Measurements from ENCODE around the gene NAV3. TPM values are rescaled to one million over a fixed set of nuclear protein-coding genes. Genes with fewer than 3 reads are reported as not detected.

The NAV3 gene
- polyA plus RNA-seq, 1 donor from 2014 or later, result 36.9 TPM

- Histone ChIP-seq H3K27me3 (ENCODE audit: insufficient read depth, low read depth, low read length) (no peaks in the 10 kb centered on the region), H3K27ac (ENCODE audit: low read length) (no peak overlapping the region), H3K9me2 (ENCODE audit: insufficient read depth, low read length) (no peaks in the 10 kb centered on the region), H4K20me1 (ENCODE audit: insufficient read depth) (no peaks in the 10 kb centered on the region), H3F3A (ENCODE audit: insufficient read depth, low read length, poor library complexity, severe bottlenecking) (no peaks in the 10 kb centered on the region), H3K4me2 (ENCODE audit: low read length) (no peak overlapping the region), H3K79me2 (replicated peaks; ENCODE audit: insufficient read depth, low read length) (no peaks in the 10 kb centered on the region), H3K9me3 (ENCODE audit: low read length) (no peaks in the 10 kb centered on the region), H2AFZ (ENCODE audit: low read depth, low read length) (no peak overlapping the region), H3K36me3 (ENCODE audit: insufficient read depth, low read length) (no peaks in the 10 kb centered on the region), H3K9ac (ENCODE audit: low read length) (no peak overlapping the region), H3K4me3 (ENCODE audit: low read length) (no peak overlapping the region)
- TF ChIP-seq EP300 (conservative IDR thresholded peaks at IDR 0.05; ENCODE audit: poor library complexity, severe bottlenecking), result no peak
- no peak for TF ChIP-seq SMC3 (conservative IDR thresholded peaks at IDR 0.05; ENCODE audit: poor library complexity)
- TF ChIP-seq TAF1 (IDR thresholded peaks at IDR 0.05; ENCODE audit: low read depth), result no peak
- TF ChIP-seq MXI1 (conservative IDR thresholded peaks at IDR 0.05; ENCODE audit: poor library complexity, severe bottlenecking), result no peak
- TF ChIP-seq CTCF (IDR thresholded peaks at IDR 0.05; ENCODE audit: poor library complexity, severe bottlenecking), result no peak
- TF ChIP-seq EZH2 (IDR thresholded peaks at IDR 0.05; ENCODE audit: borderline replicate concordance, insufficient read depth, low read length, poor library complexity, severe bottlenecking), result no peak
- no peak for TF ChIP-seq RAD21 (conservative IDR thresholded peaks at IDR 0.05)
- TF ChIP-seq REST (IDR thresholded peaks at IDR 0.05; ENCODE audit: borderline replicate concordance), result no peak
- no peak for TF ChIP-seq POLR2AphosphoS5 (IDR thresholded peaks at IDR 0.05)
These were observed 16.4 kb downstream of the NAV3 start for GRCh38 chr12:77847060-77847541.

- Histone ChIP-seq H3K9me3 (ENCODE audit: low read length) (no peaks in the 10 kb centered on the region), H3K9ac (ENCODE audit: low read length) (no peak overlapping the region), H3K36me3 (ENCODE audit: insufficient read depth, low read length) (no peaks in the 10 kb centered on the region), H3F3A (ENCODE audit: insufficient read depth, low read length, poor library complexity, severe bottlenecking) (no peaks in the 10 kb centered on the region), H3K9me2 (ENCODE audit: insufficient read depth, low read length) (no peaks in the 10 kb centered on the region), H3K4me2 (ENCODE audit: low read length) (no peak overlapping the region), H3K4me3 (ENCODE audit: low read length) (no peak overlapping the region), H3K79me2 (replicated peaks; ENCODE audit: insufficient read depth, low read length) (no peaks in the 10 kb centered on the region), H2AFZ (ENCODE audit: low read depth, low read length) (no peak overlapping the region), H3K27me3 (ENCODE audit: insufficient read depth, low read depth, low read length) (no peaks in the 10 kb centered on the region), H3K27ac (ENCODE audit: low read length) (no peak overlapping the region), H4K20me1 (ENCODE audit: insufficient read depth) (no peaks in the 10 kb centered on the region)
- TF ChIP-seq SMC3 (conservative IDR thresholded peaks at IDR 0.05; ENCODE audit: poor library complexity), result no peak
- TF ChIP-seq REST (IDR thresholded peaks at IDR 0.05; ENCODE audit: borderline replicate concordance), result no peak
- no peak for TF ChIP-seq TAF1 (IDR thresholded peaks at IDR 0.05; ENCODE audit: low read depth)
- TF ChIP-seq POLR2AphosphoS5 (IDR thresholded peaks at IDR 0.05), result no peak
- TF ChIP-seq CTCF (IDR thresholded peaks at IDR 0.05; ENCODE audit: poor library complexity, severe bottlenecking), result no peak
These were observed 17.2 kb downstream of the NAV3 start for GRCh38 chr12:77847680-77848431.

Measured in neural cell (in vitro differentiated cells).